HepG2 (cell line): ENCODE data around the gene CAPN9. TPM values are rescaled to one million over a fixed set of nuclear protein-coding genes. Genes with fewer than 3 reads are reported as not detected.

Experiments used
- ATF1 ChIP-seq: IDR thresholded peaks from 2 replicates; pipeline ENCODE4 v1.6.1; 2016; ENCODE audit warnings: mild to moderate bottlenecking, control low read depth
- CCAR2 ChIP-seq: fragments of 200-400 bp; formaldehyde crosslinking; optimal IDR thresholded peaks from 2 replicates; pipeline ENCODE3; 2018; ENCODE audit warnings: low read depth, mild to moderate bottlenecking, low read length, moderate library complexity
- ELF4 ChIP-seq: sonication (generic); formaldehyde crosslinking; IDR thresholded peaks from 2 replicates; pipeline ENCODE4 v1.5.0; 2020; ENCODE audit warnings: missing genetic modification reagents, mild to moderate bottlenecking, moderate library complexity, borderline replicate concordance
- FOXP4 ChIP-seq: sonication (generic); formaldehyde crosslinking; IDR thresholded peaks from 2 replicates; pipeline ENCODE4 v1.4.0; 2020; ENCODE audit warnings: missing genetic modification reagents
- HINFP ChIP-seq: sonication (generic); formaldehyde crosslinking; IDR thresholded peaks from 2 replicates; pipeline ENCODE4 v1.4.0; 2020; ENCODE audit warnings: low read depth, mild to moderate bottlenecking, missing genetic modification reagents
- JUN ChIP-seq: sonication (generic); formaldehyde crosslinking; IDR thresholded peaks from 2 replicates; pipeline ENCODE4 v1.4.0; 2020; ENCODE audit warnings: mild to moderate bottlenecking, missing genetic modification reagents
- KLF11 ChIP-seq: IDR thresholded peaks from 2 replicates; pipeline ENCODE4 v1.6.1; 2016; ENCODE audit warnings: missing compliant biosample characterization
- KLF9 ChIP-seq: IDR thresholded peaks from 2 replicates; pipeline ENCODE4 v1.6.1; 2016; ENCODE audit warnings: low read depth
- LCORL ChIP-seq, 2 experiments: fragments of 450-650 bp in 1 of 2; sonication (generic) in 1 of 2; formaldehyde crosslinking in 1 of 2; IDR thresholded peaks; 2 replicates each; pipeline versions ENCODE4 v1.5.0 to v1.6.1; 2017 to 2020; ENCODE audit warnings: antibody characterized with exemption in 1 of 2, missing genetic modification reagents in 1 of 2
- SAP130 ChIP-seq: IDR thresholded peaks from 2 replicates; pipeline ENCODE4 v1.6.1; 2016; ENCODE audit warnings: low read depth
- TAF1 ChIP-seq: sonication (generic); formaldehyde crosslinking; IDR thresholded peaks from 2 replicates; pipeline ENCODE4 v1.4.0; 2020; ENCODE audit warnings: missing genetic modification reagents
- TBX2 ChIP-seq: sonication (generic); formaldehyde crosslinking; IDR thresholded peaks from 2 replicates; pipeline ENCODE4 v1.5.0; 2020; ENCODE audit warnings: missing genetic modification reagents, mild to moderate bottlenecking, borderline replicate concordance
- ZNF160 ChIP-seq: sonication (generic); formaldehyde crosslinking; IDR thresholded peaks from 2 replicates; pipeline ENCODE4 v1.8.0; 2022; ENCODE audit warnings: mild to moderate bottlenecking, inconsistent platforms, missing genetic modification reagents
- ZNF276 ChIP-seq: sonication (generic); formaldehyde crosslinking; IDR thresholded peaks from 2 replicates; pipeline ENCODE4 v1.4.0; 2020; ENCODE audit warnings: mild to moderate bottlenecking, low read depth, missing genetic modification reagents
- ZNF335 ChIP-seq: sonication (generic); formaldehyde crosslinking; IDR thresholded peaks from 2 replicates; pipeline ENCODE4 v1.4.0; 2020; ENCODE audit warnings: missing genetic modification reagents
- ZNF513 ChIP-seq: sonication (generic); formaldehyde crosslinking; conservative IDR thresholded peaks from 2 replicates; pipeline ENCODE4 v1.5.0; 2020; ENCODE audit warnings: missing genetic modification reagents
- ZNF567 ChIP-seq: sonication (generic); formaldehyde crosslinking; IDR thresholded peaks from 2 replicates; pipeline ENCODE4 v1.8.1; 2023; ENCODE audit warnings: mild to moderate bottlenecking, missing genetic modification reagents, borderline replicate concordance
- ZNF589 ChIP-seq: sonication (generic); formaldehyde crosslinking; conservative IDR thresholded peaks from 2 replicates; pipeline ENCODE4 v1.8.0; 2022; ENCODE audit warnings: mild to moderate bottlenecking, moderate library complexity, missing genetic modification reagents
- ZNF891 ChIP-seq: sonication (generic); formaldehyde crosslinking; IDR thresholded peaks from 2 replicates; pipeline ENCODE4 v1.5.0; 2020; ENCODE audit warnings: mild to moderate bottlenecking, missing genetic modification reagents
- ZZZ3 ChIP-seq: sonication (generic); formaldehyde crosslinking; IDR thresholded peaks from 2 replicates; pipeline ENCODE4 v1.4.0; 2020; ENCODE audit warnings: missing genetic modification reagents, mild to moderate bottlenecking, borderline replicate concordance
- polyA plus RNA-seq, 8 experiments: library from polyadenylated mRNA; depleted of rRNA in 3 of 8; stranded (reverse) in 7 of 8; unstranded in 1 of 8; fragments of >200 nt; fragmentation: Illumina TruSeq in 4 of 8; extraction: Trizol in 4 of 8; gene quantifications; 2 replicates each; pipeline versions ENCODE4 v1.2.1 to v1.2.3, GENCODE V29; 2011 to 2016; ENCODE audit warnings: low read depth in 4 of 8, missing spikeins in 1 of 8, mixed read lengths in 1 of 8; ENCODE audit not compliant: insufficient read depth in 1 of 8
- total RNA-seq, 5 experiments: library from RNA; depleted of rRNA; stranded (reverse); fragments of >200 nt; fragmentation: Illumina TruSeq; extraction: Trizol; gene quantifications; 2 replicates each; pipeline ENCODE4 v1.2.3, GENCODE V29; 2016; ENCODE audit warnings: low read depth in 1 of 5

Gene CAPN9
- total and polyA plus RNA-seq, 2 of the 13 experiments (the other 11 are each of a cell fraction or from before 2014, with no cell fraction given), result 0.04 to 0.31 TPM

GRCh38 chr1:230785636-230786384 lies 38.6 kb downstream of the CAPN9 start (continued):
- TF ChIP-seq CCAR2, result no peak
- TF ChIP-seq LCORL (IDR thresholded peaks at IDR 0.05), result no peak
- TF ChIP-seq LCORL (CRISPR knock-in tag; IDR thresholded peaks at IDR 0.05), result no peak
- 0 out of 2 replicates have a peak, but pooled peaks have one; percentile 26 for TF ChIP-seq JUN (CRISPR knock-in tag)
- TF ChIP-seq ZZZ3 (CRISPR knock-in tag), result no peak
- no peak for TF ChIP-seq ZNF276 (CRISPR knock-in tag)
- no peak for TF ChIP-seq SAP130 (CRISPR knock-in tag)
- 0 out of 2 replicates have a peak, but pooled peaks have one; percentile 19 for TF ChIP-seq FOXP4 (CRISPR knock-in tag)
- no peak for TF ChIP-seq ZNF891
- TF ChIP-seq ZNF567, result no peak
- no peak for TF ChIP-seq ZNF513
- TF ChIP-seq ELF4, result no peak
- TF ChIP-seq ZNF589 (CRISPR knock-in tag), result no peak
- TF ChIP-seq TBX2 (CRISPR knock-in tag), result peak; percentile 59
- TF ChIP-seq ATF1, result no peak
- TF ChIP-seq KLF9 (CRISPR knock-in tag), result no peak
- TF ChIP-seq HINFP, result no peak
- TF ChIP-seq ZNF160 (CRISPR knock-in tag), result no peak
- no peak for TF ChIP-seq TAF1 (CRISPR knock-in tag)
- no peak for TF ChIP-seq ZNF335 (CRISPR knock-in tag)
- no peak for TF ChIP-seq KLF11 (CRISPR knock-in tag)
